HG02588 (cell line): ENCODE measurements around the gene HSPA6.
"Not testable (repeated sequence)": the region's sequence is repeated elsewhere in the genome, so short reads cannot be mapped to it uniquely, and the experiment has no call there.

ENCODE experiments used
- ATAC-seq: cut with Tn5 transposase; IDR thresholded peaks from one replicate; pipeline ENCODE4 v1.9.1; 2021; ENCODE audit warnings: mild to moderate bottlenecking, moderate library complexity; ENCODE audit not compliant: unreplicated experiment

The HSPA6 gene

DNA sequence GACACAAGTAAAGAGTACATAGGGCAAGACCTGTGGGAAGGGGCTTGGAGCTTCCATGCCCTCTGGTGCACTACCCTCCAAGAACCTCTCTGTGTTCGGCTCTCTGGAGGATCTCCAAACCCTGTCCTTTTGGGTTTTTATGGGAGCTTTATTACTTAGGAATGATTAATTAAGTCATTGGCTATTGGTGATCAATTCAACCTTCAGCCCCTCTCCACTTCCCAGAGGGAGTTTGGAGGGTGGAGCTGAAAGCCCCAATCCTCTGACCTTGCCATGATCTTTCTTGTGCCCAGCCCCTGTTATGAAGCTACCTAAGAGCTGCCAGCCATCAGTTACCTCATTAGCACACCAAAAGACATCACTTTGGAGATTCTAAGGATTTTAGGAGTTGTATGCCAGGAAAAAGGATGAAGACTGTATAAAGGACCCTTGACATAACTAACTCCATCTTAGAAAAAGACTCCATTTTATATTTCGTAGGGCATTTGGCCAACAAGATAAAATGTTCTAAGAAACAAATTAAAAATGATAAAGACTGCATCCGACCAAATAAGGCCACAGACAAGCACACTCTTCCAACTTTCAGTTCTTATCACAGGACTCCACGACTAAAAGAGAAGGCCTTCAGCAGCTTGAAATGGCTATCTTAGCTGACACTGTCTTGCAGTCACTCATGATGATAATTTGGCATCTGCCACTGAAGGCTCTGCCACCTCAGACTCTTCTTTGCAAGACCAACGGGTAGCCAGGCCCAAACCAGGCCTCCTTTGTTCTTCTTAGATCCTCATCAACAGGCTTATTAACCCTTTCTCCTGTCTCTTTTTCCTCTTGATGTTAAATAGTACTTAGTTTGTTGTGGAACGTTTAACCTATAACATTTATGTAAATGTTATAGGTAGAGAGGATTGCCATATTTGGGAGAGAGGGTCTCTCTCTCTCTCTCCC, 33.4 kb downstream of the HSPA6 start:
- ATAC-seq, result not testable (repeated sequence)

DNA sequence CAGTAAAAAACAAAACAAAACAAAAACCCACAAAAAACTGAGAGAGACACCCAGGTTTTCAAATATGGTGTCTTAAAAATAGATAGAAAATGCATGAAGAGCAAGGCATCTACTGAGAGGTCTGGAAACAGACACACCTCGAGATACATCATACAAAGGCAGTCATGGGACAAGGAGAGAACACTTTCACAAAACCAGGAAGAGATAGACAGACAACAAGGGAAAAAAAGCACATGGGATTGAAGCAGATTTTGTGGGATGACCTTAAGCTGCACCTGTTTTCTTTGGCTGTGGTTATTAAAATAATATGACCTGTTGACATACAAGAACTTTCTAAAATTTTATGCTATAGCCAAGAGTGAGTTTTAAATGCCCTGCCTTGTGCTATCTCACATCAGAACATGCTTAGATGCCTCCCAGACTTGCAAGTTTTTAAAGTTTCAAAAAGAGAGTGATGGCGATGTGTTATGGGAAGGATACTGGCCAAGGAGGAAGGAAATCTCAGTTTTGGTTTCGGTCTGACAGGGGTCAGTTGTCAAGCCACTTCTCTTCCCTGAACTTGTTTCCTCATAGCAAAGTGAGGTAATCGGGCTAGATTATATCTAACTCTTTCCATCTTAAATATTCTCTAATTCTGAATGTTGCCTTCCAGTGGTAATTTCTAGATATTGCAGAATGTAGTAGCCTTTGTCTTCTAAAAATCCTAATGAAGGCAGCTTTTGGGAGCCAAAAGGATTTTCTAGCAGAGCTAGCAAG, 36.8 kb downstream of the HSPA6 start:
- not testable (repeated sequence) for ATAC-seq

DNA sequence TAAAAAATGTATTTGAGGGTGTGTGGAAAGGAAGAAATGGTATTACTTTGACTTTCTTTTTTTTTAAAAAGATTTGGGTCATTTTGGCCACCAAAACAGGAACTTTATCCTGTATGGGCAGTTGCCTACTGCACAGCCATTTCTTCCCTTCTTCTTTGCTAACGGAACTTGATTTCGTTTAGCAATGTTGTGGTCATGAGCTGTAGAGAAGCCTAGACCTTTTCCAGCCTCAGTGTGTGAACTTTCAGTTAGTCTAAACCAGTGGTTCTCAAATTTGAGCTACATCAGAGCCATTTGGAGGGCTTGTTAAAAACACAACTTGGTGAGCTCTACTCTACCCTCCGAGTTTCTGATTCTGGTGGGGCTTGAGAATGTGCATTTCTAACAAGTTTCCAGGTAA, 38.1 kb downstream of the HSPA6 start:
- ATAC-seq, result not testable (repeated sequence)

GRCh38 chr1:161563522-161563921, 39.2 kb downstream of the HSPA6 start:
- not testable (repeated sequence) for ATAC-seq

DNA sequence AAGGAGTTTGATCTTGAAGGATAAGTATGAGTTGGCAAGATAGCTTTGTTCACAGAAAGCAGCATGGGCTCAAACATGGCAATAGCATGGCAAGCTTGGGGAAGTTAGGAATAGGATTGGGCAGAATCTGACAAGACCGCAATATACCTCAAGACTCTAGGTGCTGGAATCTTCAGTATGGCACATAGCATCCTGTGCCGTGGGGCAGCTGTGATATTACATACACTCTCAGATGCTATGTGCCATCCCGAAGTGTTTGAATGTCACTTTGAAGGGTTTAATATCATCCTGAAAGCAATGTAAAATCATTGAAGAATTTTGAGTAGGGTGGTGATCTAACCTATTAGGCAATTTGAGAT, 42.2 kb downstream of the HSPA6 start:
- not testable (repeated sequence) for ATAC-seq

DNA sequence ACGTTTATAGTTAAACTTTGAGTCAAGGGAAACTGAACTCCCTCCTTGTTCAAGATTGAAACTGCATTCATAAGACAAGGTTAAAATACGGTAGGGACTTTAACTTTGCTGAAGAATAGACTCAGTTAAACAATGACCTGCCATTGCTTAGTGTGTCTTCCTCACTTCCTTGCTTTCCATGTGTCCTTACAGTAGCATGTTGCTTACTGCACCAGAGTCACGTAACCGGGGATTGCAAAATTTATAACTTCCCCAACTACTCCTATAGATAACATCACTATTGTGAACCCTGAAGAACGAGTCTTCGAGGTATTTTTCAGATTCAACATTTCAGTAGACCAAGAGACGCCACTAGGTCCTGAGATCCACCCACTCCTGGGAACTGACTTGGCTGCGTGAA, 47.4 kb downstream of the HSPA6 start:
- not testable (repeated sequence) for ATAC-seq
